Right lung (tissue), 5 donors: Measurements from ENCODE around the gene RORC. TPM values are rescaled to one million over a fixed set of nuclear protein-coding genes. Genes with fewer than 3 reads are reported as not detected.
"Not testable (repeated sequence)": the region's sequence is repeated elsewhere in the genome, so short reads cannot be mapped to it uniquely, and the experiment has no call there.

Source experiments
- DNase-seq, 2 donors: peaks; one replicate each; pipeline ENCODE4 v3.0.0-alpha.2; 2013
- polyA plus RNA-seq, 5 donors: library from polyadenylated mRNA; unstranded; fragments of 120-200 nt; gene quantifications; one replicate each; pipeline versions ENCODE4 v1.2.1 to v1.2.3, GENCODE V29; 2013; ENCODE audit warnings: inconsistent platforms in 1 of 5, low replicate concordance in 1 of 5; ENCODE audit not compliant: insufficient read length in 5 of 5, insufficient read depth in 1 of 5

RORC gene
- polyA plus RNA-seq, 5 donors: 6.6 to 11.2 (median 10.7) TPM

GRCh38 chr1:151775894-151776664 is 55.5 kb downstream of the RORC start:
- DNase-seq: no peak

DNA sequence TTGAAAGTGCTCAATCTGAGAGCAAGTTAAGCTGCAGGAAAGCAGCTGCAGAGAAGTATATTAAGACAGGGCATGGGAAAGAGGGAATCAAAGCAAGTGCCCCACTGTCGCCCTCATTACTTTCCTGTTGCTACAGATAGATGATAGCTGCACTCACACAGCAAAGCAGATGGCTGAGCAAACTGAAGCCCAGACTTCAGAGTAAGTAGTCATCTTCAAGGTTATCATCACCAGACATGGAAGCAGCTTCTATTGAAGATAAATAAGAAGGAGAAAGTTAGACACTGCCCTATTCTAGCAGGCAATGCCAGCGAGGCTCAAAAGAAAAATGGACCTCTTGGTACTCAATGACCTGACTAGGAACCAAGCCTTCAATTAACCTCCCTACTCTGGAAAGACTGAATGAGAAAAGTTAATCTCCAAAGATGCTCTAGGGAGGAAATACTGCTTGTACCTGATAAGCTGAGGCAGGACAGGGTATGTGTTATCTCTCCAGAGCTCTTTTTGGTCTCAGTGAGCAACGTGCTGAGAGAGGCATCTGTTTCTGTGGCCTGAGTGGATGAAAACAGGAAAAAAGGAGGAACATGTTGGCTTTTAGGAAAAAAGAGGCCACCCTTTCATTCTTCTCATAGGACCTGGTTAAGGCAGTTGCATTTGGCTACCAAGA is 57.2 kb downstream of the RORC start:
- no peak for DNase-seq

- DNase-seq: no peak
Measured at GRCh38 chr1:151773702-151774101, 57.9 kb downstream of the RORC start.

GRCh38 chr1:151769270-151769669 is 62.3 kb downstream of the RORC start:
- DNase-seq: not testable (repeated sequence)

- peak; percentile 40 to 49 for DNase-seq
Measured at GRCh38 chr1:151768351-151769066, 63.1 kb downstream of the RORC start.

DNA sequence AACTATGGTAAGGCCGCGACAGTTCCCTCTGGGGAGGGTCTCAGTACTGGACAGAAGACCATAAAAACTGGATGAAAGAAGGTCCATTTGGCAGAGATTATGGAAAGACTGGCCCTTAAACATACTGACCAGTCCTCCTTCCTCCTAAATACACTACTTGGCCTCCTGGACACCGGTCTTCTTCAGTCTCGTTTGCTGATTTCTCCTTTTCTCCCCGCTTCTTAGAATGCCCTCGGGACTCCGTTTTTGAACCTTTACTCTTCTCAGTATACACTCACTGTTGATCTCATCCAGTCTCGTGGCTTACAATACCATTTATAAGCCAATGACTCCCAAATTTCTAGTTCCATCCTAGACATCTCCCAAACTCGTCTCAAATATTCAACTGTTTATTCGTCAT is 67.6 kb downstream of the RORC start:
- no peak for DNase-seq

GRCh38 chr1:151762941-151763921 is 68.4 kb downstream of the RORC start, which contains the start of gene MRPL9:
Gene MRPL9 (minus strand): TSS chr1:151763496. CDS start chr1:151763479, 17 bp downstream.
- DNase-seq: peak; percentile 73 to 79

DNA sequence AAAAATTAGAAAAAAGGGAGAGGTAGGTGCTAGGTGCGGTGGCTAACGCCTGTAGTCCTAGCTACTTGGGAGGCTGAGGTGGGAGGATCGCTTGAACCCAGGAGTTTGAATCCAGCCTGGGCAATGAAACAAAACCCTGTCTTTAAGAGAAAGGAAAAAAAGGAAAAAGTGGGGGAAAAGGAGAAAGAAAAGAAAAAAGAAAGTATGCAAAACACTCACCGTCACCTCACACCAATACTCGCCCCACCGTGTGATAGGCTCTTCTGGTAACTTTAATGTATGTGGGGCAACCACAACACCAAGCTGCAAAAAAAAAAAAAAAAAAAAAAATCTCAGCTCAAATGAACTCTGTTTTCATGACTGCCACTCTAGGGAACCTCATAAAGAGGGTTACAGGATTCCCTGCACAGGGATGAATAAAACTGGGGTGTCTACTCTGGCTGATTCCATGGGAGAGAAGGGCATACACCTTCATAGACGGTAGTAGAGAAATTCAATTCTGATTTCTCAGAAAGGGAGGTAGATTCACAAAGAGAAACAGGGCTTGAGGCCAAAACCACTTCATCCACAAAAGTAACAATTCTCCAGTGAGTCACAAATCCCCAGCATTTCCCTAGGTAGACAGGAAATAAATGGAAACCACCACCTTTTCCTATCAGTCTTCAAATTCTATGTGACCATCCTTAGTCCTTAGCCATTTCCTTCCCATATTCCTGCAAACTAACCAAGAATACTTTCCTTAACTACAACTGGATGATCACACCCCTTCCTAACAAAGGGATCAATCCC is 70.8 kb downstream of the RORC start:
- DNase-seq: no peak

- DNase-seq: no peak
Measured at GRCh38 chr1:151759241-151759640, 72.4 kb downstream of the RORC start.

- no peak for DNase-seq
Measured at GRCh38 chr1:151756291-151756690, 75.3 kb downstream of the RORC start.

Other genes starting within 250 kb of the RORC start
- gene SNX27, start 219.8 kb downstream of the RORC start, polyA plus RNA-seq: 10 to 100 TPM; 17.7 to 26.2 (median 22.6) TPM
- gene CELF3, start 115.0 kb downstream of the RORC start, polyA plus RNA-seq: 1 to 10 TPM in 2 of 5 donors, under 1 TPM in 3; 0.62 to 1.3 (median 0.83) TPM
- 1 to 10 TPM in 4 of 5 donors, under 1 TPM in 1; 0.78 to 2.1 (median 1.7) TPM for gene RIIAD1, start 110.3 kb downstream of the RORC start, polyA plus RNA-seq
- gene MRPL9, start 68.3 kb downstream of the RORC start, polyA plus RNA-seq: 100 to 1,000 TPM; 104 to 125 (median 113) TPM
- 10 to 100 TPM in 4 of 5 donors, 1 to 10 TPM in 1; 9.9 to 13.5 (median 11.2) TPM for gene TDRKH, start 41.3 kb downstream of the RORC start, polyA plus RNA-seq
- gene LINGO4, start 26.4 kb downstream of the RORC start, polyA plus RNA-seq: under 1 TPM in 4 of 5 donors, not detected in 1; 0.05 to 0.19 (median 0.11) TPM
- under 1 TPM; 0.25 to 0.87 (median 0.35) TPM for gene C2CD4D, start 8.0 kb upstream of the RORC start, polyA plus RNA-seq
- gene THEM5, start 21.9 kb upstream of the RORC start, polyA plus RNA-seq: 1 to 10 TPM in 3 of 5 donors, under 1 TPM in 2; 0.67 to 1.4 (median 1.1) TPM
- 10 to 100 TPM; 27.7 to 38.1 (median 33.1) TPM for gene THEM4, start 77.7 kb upstream of the RORC start, polyA plus RNA-seq
- 100 to 1,000 TPM; 395 to 598 (median 451) TPM for gene S100A10, start 162.1 kb upstream of the RORC start, polyA plus RNA-seq
- gene S100A11, start 205.2 kb upstream of the RORC start, polyA plus RNA-seq: 100 to 1,000 TPM; 215 to 317 (median 226) TPM